ENCODE results near the gene CD63.

The CD63 gene, protein sequence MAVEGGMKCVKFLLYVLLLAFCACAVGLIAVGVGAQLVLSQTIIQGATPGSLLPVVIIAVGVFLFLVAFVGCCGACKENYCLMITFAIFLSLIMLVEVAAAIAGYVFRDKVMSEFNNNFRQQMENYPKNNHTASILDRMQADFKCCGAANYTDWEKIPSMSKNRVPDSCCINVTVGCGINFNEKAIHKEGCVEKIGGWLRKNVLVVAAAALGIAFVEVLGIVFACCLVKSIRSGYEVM

DNA sequence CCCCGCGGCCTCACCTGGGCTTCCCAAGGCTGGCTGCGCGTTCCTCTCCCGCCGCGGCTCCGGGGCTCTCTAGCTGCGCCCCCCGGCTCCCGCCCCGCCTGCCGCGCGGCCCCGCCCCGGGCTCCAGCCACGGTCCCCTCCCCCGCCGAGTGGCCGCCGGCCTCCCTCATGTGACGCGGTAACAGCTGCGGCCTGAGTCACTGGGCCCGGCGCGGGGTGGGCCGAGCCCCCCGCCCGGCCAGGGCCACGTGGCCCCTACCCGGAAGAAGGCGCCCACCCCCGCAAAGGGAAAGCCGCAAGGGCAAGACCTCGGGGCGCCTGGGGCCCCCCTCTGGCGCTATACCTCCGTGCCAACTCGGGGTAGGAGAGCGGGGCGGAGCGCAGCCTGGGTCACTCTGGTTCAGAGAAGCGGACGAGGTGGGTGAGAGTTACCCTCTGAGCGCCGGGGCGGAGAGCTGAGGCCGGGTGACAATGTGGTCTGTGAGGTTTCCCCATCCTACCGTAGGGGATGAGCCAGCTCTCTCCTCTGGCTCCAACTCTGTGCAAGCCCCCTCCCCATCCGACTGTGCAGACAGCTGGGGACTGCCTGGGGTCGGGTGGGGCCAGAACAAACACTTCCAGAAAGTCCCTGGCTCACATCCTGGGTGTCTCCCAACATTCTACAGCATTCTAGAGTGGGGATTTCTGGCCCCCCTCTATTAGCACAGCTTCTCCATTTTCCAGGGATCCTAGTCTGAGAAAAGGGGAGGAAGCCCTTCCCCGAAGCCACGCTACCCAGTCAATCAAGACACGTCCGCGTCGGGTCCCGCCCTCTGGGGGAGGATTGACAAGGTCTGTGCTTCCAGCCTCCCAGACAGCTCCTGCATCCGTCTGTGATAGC is at the start of gene CD63:
Gene CD63, minus strand, starts transcription at position 71 of the 880 bp plus-strand sequence. CDS start 668 bp downstream, outside the sequence.
- no peak for DNase-seq (ENCODE audit: extremely low read depth, low read depth)
- TF ChIP-seq, protein P1, sequence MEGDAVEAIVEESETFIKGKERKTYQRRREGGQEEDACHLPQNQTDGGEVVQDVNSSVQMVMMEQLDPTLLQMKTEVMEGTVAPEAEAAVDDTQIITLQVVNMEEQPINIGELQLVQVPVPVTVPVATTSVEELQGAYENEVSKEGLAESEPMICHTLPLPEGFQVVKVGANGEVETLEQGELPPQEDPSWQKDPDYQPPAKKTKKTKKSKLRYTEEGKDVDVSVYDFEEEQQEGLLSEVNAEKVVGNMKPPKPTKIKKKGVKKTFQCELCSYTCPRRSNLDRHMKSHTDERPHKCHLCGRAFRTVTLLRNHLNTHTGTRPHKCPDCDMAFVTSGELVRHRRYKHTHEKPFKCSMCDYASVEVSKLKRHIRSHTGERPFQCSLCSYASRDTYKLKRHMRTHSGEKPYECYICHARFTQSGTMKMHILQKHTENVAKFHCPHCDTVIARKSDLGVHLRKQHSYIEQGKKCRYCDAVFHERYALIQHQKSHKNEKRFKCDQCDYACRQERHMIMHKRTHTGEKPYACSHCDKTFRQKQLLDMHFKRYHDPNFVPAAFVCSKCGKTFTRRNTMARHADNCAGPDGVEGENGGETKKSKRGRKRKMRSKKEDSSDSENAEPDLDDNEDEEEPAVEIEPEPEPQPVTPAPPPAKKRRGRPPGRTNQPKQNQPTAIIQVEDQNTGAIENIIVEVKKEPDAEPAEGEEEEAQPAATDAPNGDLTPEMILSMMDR (IDR thresholded peaks at IDR 0.05; ENCODE audit: low read depth, low read length) = no peak

DNA sequence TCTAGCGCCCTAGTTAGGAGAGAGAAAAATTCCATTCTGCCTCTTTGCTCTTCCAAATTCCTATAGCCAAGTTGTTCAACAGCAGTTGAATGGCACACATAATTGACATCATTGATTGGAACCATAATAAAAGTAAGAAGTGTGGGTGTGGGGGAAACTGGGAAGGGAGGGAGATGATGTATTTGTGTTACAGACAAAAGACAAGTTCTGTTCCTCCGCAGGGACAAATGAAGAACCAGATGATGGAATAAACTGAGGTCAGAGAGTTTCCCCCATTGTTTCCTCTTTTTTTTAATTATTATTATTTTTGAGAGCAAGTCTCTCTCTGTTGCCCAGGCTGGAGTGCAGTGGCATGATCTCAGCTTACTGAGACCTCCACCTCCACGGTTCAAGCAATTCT is 49.0 kb upstream of the CD63 start:
- TF ChIP-seq, protein P1 (IDR thresholded peaks at IDR 0.05; ENCODE audit: low read depth, low read length) = no peak

DNA sequence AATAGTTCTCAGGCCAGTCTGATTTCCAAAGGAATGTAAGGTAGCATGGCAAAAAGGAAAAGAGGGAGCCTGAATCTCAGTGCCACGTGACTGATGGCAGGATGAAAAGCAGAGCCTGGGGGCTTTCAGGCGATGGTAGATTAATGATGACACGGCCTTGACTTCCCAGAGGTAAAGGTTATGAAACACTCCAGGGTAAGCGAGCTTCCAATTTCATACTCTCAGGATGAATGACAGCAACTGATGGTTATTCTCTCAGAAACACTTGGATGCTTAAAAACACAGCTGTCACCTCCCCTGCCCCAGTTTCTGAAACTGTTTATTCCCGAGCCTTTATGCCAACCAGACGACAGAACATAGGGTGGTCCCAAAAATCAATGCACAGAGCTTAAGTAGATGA is 42.9 kb upstream of the CD63 start:
- no peak for DNase-seq (ENCODE audit: extremely low read depth, low read depth)
- TF ChIP-seq, protein P1 (IDR thresholded peaks at IDR 0.05; ENCODE audit: low read depth, low read length) = no peak

More for the DNA sequence above, 49.0 kb upstream of the CD63 start:
- no peak for DNase-seq (ENCODE audit: extremely low read depth, low read depth)

DNA sequence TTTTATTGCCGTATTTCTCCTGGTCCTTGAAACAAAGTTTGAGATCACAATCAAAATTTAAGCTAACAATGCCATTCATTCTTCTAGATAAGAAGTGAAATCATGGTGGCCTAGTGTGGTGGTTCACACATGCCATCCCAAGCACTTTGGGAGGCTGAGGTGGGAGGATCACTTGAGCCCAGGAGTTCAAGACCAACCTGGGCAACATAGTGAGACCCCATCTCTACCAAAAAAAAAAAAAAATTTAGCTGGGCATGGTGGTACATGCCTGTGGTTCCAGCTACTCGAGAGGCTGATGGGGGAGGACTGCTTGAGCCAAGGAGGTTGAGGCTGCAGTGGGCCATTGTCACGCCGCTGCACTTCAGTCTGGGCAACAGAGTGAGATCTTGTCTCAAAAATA is 38.3 kb upstream of the CD63 start:
- no peak for DNase-seq (ENCODE audit: extremely low read depth, low read depth)
- TF ChIP-seq, protein P1 (IDR thresholded peaks at IDR 0.05; ENCODE audit: low read depth, low read length) = no peak

DNA sequence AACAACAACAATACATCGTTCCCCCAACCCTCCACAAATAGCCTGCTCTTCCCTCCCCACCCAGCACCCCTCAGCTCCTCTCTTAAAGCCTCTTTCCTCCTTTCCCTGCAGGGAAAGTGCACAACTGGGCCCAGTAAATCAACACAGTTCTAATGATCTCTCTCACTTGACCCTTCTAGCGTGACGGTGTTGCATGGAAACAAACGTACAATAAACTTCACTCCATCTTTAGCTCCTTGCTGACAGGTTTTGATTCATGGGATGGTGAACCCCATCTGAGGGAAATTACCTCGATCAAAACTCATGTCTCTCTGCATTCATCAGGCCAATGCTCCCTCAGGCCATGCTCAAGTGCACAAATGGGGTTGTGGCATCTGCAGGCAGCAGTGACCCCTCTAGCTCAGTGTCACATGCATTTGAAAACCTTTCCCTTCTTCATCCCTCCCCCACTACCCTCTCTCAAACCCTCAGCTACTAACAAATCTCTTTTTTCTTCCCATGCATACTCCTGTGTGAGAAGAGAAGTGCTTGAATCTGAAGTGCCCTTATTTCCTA is 37.0 kb upstream of the CD63 start:
- TF ChIP-seq, protein P1 (IDR thresholded peaks at IDR 0.05; ENCODE audit: low read depth, low read length) = no peak
- DNase-seq (ENCODE audit: extremely low read depth, low read depth) = no peak

DNA sequence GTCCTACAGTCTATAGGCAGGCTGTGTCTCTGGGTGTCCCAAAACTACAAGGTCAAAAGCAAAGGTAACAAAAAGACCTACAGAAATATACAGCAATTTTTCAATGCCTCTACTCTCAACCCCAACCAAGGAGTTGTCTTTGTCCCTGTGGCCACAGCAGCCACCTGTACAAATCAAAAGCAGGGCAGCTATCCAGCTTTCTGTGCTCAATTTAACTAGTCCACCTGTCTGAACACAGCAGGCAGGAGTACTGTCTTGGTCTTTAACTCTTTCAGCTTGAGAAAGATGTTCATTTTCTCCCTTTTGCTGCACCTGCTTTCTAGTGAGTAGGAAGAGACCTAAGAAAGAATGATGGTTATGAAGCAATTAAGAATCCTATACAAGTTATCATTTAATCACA is 33.8 kb upstream of the CD63 start:
- DNase-seq (ENCODE audit: extremely low read depth, low read depth) = no peak

More for the DNA sequence above, 33.8 kb upstream of the CD63 start:
- TF ChIP-seq, protein P1 (IDR thresholded peaks at IDR 0.05; ENCODE audit: low read depth, low read length) = no peak
